GM12878 (cell line): ENCODE data around the gene KCNN3. TPM values are rescaled to one million over a fixed set of nuclear protein-coding genes. Genes with fewer than 3 reads are reported as not detected.

Source experiments
- ATAC-seq: fragments of 200-7000 bp; cut with Tn5 transposase; 3 replicates; pipeline ENCODE4 v1.9.1; 2020; ENCODE audit warnings: mild to moderate bottlenecking, moderate library complexity
- BruUV-seq: library from RNA; stranded (reverse); fragments of 400-500 nt; replicated peaks from 2 replicates; lab custom pipeline; 2021; lab: Mats Ljungman, UMichigan
- CTCF ChIA-PET: fragments of 300-600 bp; sonication (Branson Sonifier 250); formaldehyde crosslinking; extraction: SDS; loops from one replicate; lab custom pipeline; 2021; ENCODE audit warnings: inconsistent platforms; lab: Yijun Ruan, JAX
- POLR2A ChIA-PET: fragments of 350-600 bp; formaldehyde crosslinking; extraction: SDS; loops from one replicate; lab custom pipeline; 2021; ENCODE audit warnings: inconsistent platforms; lab: Charles Lee
- RAD21 ChIA-PET: fragments of 300-600 bp; sonication (Branson Sonifier 250); formaldehyde crosslinking; loops from one replicate; lab custom pipeline; 2023; ENCODE audit warnings: antibody characterized with exemption; ENCODE audit not compliant: unreplicated experiment; lab: Charles Lee
- SMC1A ChIA-PET: fragments of 300-600 bp; sonication (Branson Sonifier 250); formaldehyde crosslinking; loops from one replicate; lab custom pipeline; 2023; ENCODE audit not compliant: unreplicated experiment, uncharacterized antibody; lab: Charles Lee
- DNase-seq: peaks from one replicate; pipeline ENCODE4 v3.0.0-alpha.2; 2011; ENCODE audit warnings: low read depth, low spot score
- FAIRE-seq: peaks from 3 replicates; lab custom pipeline; 2011; peaks lifted over from hg19 to GRCh38; lab: Jason Lieb, UNC
- H2AFZ ChIP-seq: 2 replicates; pipeline ENCODE4 v1.6.0; 2011; ENCODE audit warnings: low read depth, low read length, control low read depth; ENCODE audit not compliant: control insufficient read depth
- H3K27ac ChIP-seq: 2 replicates; pipeline ENCODE4 v1.5.1; 2011; ENCODE audit warnings: control low read depth; ENCODE audit not compliant: control insufficient read depth, insufficient read depth
- H3K27me3 ChIP-seq, 2 experiments: replicated peaks in 1 of 2; 2 replicates each; pipeline versions ENCODE4 v1.6.0 to v1.6.1; 2011; ENCODE audit warnings: low read length in 1 of 2; ENCODE audit not compliant: control insufficient read depth in 2 of 2, insufficient read depth in 2 of 2
- H3K36me3 ChIP-seq, 2 experiments: 2 replicates each; pipeline ENCODE4 v1.5.1; 2011; ENCODE audit warnings: low read length in 1 of 2; ENCODE audit not compliant: control insufficient read depth in 2 of 2, insufficient read depth in 2 of 2
- H3K4me1 ChIP-seq: 2 replicates; pipeline ENCODE4 v1.6.1; 2011; ENCODE audit warnings: mild to moderate bottlenecking, low read length, moderate library complexity, mixed read lengths; ENCODE audit not compliant: control insufficient read depth, insufficient read depth
- H3K4me2 ChIP-seq: 2 replicates; pipeline ENCODE4 v1.6.0; 2011; ENCODE audit warnings: control low read depth; ENCODE audit not compliant: control insufficient read depth, insufficient read depth
- H3K4me3 ChIP-seq: fragments of 200-600 bp; sonication (generic); 2 replicates; pipeline ENCODE4 v1.5.1; 2016
- H3K79me2 ChIP-seq: 2 replicates; pipeline ENCODE4 v1.6.0; 2011; ENCODE audit warnings: low read length; ENCODE audit not compliant: control insufficient read depth, insufficient read depth
- H3K9ac ChIP-seq: 2 replicates; pipeline ENCODE4 v1.8.0; 2011; ENCODE audit warnings: low read length, control low read depth, mixed read lengths; ENCODE audit not compliant: control insufficient read depth, insufficient read depth
- H3K9me3 ChIP-seq: replicated peaks from 3 replicates; pipeline ENCODE4 v1.5.1; 2011; ENCODE audit warnings: mild to moderate bottlenecking, low read length; ENCODE audit not compliant: control insufficient read depth, insufficient read depth
- H4K20me1 ChIP-seq: 2 replicates; pipeline ENCODE4 v1.6.0; 2011; ENCODE audit not compliant: control insufficient read depth, insufficient read depth
- ATF7 ChIP-seq: fragments of 450-650 bp; IDR thresholded peaks from 2 replicates; pipeline ENCODE4 v1.6.1; 2016; ENCODE audit warnings: low read depth, mild to moderate bottlenecking
- MYB ChIP-seq: fragments of 150-350 bp; IDR thresholded peaks from 2 replicates; pipeline ENCODE4 v1.6.1; 2014; ENCODE audit warnings: mild to moderate bottlenecking, low read depth, low read length, borderline replicate concordance
- NFIC ChIP-seq: IDR thresholded peaks from 2 replicates; pipeline ENCODE4 v1.6.1; 2012; ENCODE audit warnings: low read depth, mild to moderate bottlenecking, inconsistent platforms, low read length, moderate library complexity
- RUNX3 ChIP-seq: IDR thresholded peaks from 2 replicates; pipeline ENCODE4 v1.6.1; 2012; ENCODE audit warnings: low read length, inconsistent platforms
- SMC3 ChIP-seq: IDR thresholded peaks from 2 replicates; pipeline ENCODE4 v1.6.1; 2011; ENCODE audit warnings: low read length, improper control_type of control experiment, borderline replicate concordance
- ZNF207 ChIP-seq: fragments of 450-650 bp; IDR thresholded peaks from 2 replicates; pipeline ENCODE4 v1.6.1; 2014; ENCODE audit warnings: antibody characterized with exemption, mild to moderate bottlenecking, borderline replicate concordance
- ZNF274 ChIP-seq: IDR thresholded peaks from one replicate; pipeline ENCODE4 v1.8.0; 2011; ENCODE audit not compliant: insufficient read length, insufficient read depth
- ZNF384 ChIP-seq: IDR thresholded peaks from 2 replicates; pipeline ENCODE4 v1.6.1; 2012; ENCODE audit warnings: low read depth, mild to moderate bottlenecking, low read length, improper control_type of control experiment, borderline replicate concordance
- WGBS: methylation state at CpG from one replicate; pipeline ENCODE4 v1.1.6; 2016; ENCODE audit warnings: low lambda C conversion rate; ENCODE audit not compliant: insufficient replicate concordance, insufficient coverage; ENCODE audit errors: missing lambda C conversion rate; 5-methylcytosine and 5-hydroxymethylcytosine counted together
- in situ Hi-C: fragments of 300-500 bp; cut with MboI; formaldehyde crosslinking; loops from 9 replicates; pipeline ENCODE4 v1.14.3; 2018; ENCODE audit warnings: mixed read lengths
- intact Hi-C: fragments of 100-400 bp; cut with micrococcal nuclease; formaldehyde crosslinking; loops from one replicate; pipeline ENCODE4 v1.14.2; 2022; ENCODE audit not compliant: unreplicated experiment
- polyA plus RNA-seq, 11 experiments: library from polyadenylated mRNA; depleted of rRNA in 4 of 11; unstranded in 6 of 11; stranded (reverse) in 5 of 11; fragments of >200 nt; fragmentation: Nextera tagmentation in 4 of 11; fragmentation: Illumina TruSeq in 1 of 11; extraction: Ambion mirVana in 4 of 11; extraction: Trizol in 1 of 11; gene quantifications; 1 replicate in 1 of 11; 2 replicates in 10 of 11; pipeline versions ENCODE4 v1.2.1 to v1.2.3, GENCODE V29; 2011 to 2016; ENCODE audit warnings: inconsistent platforms in 2 of 11, missing spikeins in 2 of 11, low read depth in 1 of 11
- total RNA-seq, 4 experiments: library from RNA; depleted of rRNA in 3 of 4; stranded (reverse); fragments of >200 nt in 3 of 4; fragmentation: Illumina TruSeq in 1 of 4; extraction: Trizol in 1 of 4; gene quantifications; 2 replicates each; pipeline versions ENCODE4 v1.2.1 to v1.2.3, GENCODE V29; 2013 to 2021

The KCNN3 gene
- total and polyA plus RNA-seq, 10 of the 15 experiments (the other 5 are each of a cell fraction or from before 2014, with no cell fraction given) = 3.5 to 26.4 (median 14.9) TPM

DNA sequence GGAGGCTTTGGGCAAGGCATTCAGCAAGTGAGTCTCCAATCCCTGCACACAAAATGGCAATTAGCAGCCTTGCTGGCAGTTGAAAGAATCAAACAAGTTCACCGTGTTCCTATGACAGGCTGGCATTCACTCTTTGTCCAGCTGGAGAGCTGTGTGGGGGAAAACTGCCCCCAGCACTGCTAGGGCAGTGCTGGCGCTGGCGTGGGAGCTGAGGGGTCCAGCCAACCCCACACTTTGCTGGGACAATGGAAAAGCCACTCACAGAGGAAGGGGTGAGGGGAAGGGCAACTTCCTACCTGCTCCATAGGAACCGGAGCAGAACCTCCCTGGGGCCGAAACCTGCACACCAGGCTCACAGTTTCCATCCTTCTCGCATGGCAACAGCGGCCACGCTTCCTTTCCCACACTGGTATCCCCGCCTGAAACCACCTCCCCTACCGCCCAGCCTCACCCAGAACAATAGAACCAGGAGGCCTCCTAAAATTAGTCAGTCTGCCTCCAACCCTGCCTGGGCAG is 26.7 kb upstream of the KCNN3 start:
- H3K9ac ChIP-seq = no peak overlapping the region
- no peaks in the 10 kb centered on the region for H3K4me1 ChIP-seq
- in situ Hi-C loops (no loop called here), intact Hi-C loops (no loop called here)
- H2AFZ ChIP-seq = no peak overlapping the region
- H3K4me2 ChIP-seq = no peak overlapping the region
- 59% methylated on average over 10 of the region's 10 CpGs for WGBS
- FAIRE-seq (no peak), ATAC-seq (no peak)
- ChIA-PET CTCF (interaction anchor here (1.0 to 1.4 kb wide), 5 partner anchors 13 to 337 kb away, joined by 3 to 6 read pairs (median 3); no protein-coding TSS in a partner anchor), SMC1A (interaction anchor here (0.9 to 1.4 kb wide), 3 partner anchors 39 to 337 kb away, joined by 3 to 5 read pairs (median 3); partner anchors contain the start of gene PMVK), RAD21 (no interaction called here)
- H3K36me3 ChIP-seq = no peaks in the 10 kb centered on the region
- no peaks in the 10 kb centered on the region for H3K79me2 ChIP-seq
- no TSS peak for BruUV-seq
- no peaks in the 10 kb centered on the region for H3K27me3 ChIP-seq
- H3K4me3 ChIP-seq = no peak overlapping the region
- H3K27ac ChIP-seq = no peak overlapping the region
- H3K9me3 ChIP-seq = no peaks in the 10 kb centered on the region
- TF ChIP-seq NFIC = no peak
- TF ChIP-seq ZNF274 = no peak
- TF ChIP-seq MYB = no peak
- no peak for TF ChIP-seq ATF7
- TF ChIP-seq, all 136 proteins: peak for 0
- H4K20me1 ChIP-seq = no peaks in the 10 kb centered on the region
- DNase-seq = no peak
- POLR2A ChIA-PET = no interaction called here

DNA sequence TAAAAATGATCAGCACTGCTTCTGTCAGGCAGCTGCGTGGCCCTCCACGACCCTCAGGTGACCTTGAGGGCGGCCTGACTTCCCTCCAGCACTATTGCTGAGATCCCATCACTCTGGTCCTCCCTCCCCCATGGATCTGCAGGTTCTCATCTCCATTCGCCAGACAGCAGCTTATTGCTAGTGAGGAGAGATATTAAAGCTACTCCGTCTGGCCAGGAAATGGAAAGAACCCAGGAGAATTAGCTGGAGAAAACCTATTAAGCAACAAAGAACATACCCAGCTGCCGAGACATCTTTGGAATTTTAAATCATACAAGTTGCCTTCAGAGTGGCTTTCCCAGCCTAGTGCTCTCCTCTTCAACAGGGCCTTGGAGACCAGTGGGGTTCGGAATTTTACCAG is 25.7 kb upstream of the KCNN3 start:
- no peak for FAIRE-seq
- in situ Hi-C loops = no loop called here
- CTCF ChIA-PET = interaction anchor here (0.6 to 1.4 kb wide), 5 partner anchors 17 to 336 kb away, joined by 3 to 6 read pairs (median 3); no protein-coding TSS in a partner anchor

More for the DNA sequence above, 25.7 kb upstream of the KCNN3 start:
- SMC1A ChIA-PET = interaction anchor here (0.9 to 1.4 kb wide), 3 partner anchors 15 to 226 kb away, joined by 3 to 5 read pairs (median 4); no protein-coding TSS in a partner anchor
- Histone ChIP-seq H3K4me1 (no peaks in the 10 kb centered on the region), H3K79me2 (no peaks in the 10 kb centered on the region), H3K4me2 (no peak overlapping the region), H3K36me3 (no peaks in the 10 kb centered on the region), H3K27ac (no peak overlapping the region), H3K9ac (no peak overlapping the region), H4K20me1 (no peaks in the 10 kb centered on the region), H3K9me3 (no peaks in the 10 kb centered on the region), H3K27me3 (no peaks in the 10 kb centered on the region), H2AFZ (no peak overlapping the region), H3K4me3 (no peak overlapping the region)
- BruUV-seq = no TSS peak
- 67% methylated on average over 7 of the region's 7 CpGs for WGBS
- intact Hi-C loops = no loop called here
- RAD21 ChIA-PET = no interaction called here
- TF ChIP-seq ZNF384 = no peak
- no peak for TF ChIP-seq SMC3
- TF ChIP-seq RUNX3 = no peak
- TF ChIP-seq ZNF207 = no peak
- ATAC-seq (no peak), DNase-seq (no peak)
- POLR2A ChIA-PET = interaction anchor here (0.6 kb wide), 1 partner anchor 28 kb away, joined by 4 read pairs; no protein-coding TSS in a partner anchor
